Activated naive CD4-positive, alpha-beta T cell treated with anti-CD3 and anti-CD28 coated beads, Interleukin-2, amount 50 U/mL, for 24 hours (primary cell): ENCODE measurements around the gene FXR1.
"Not testable (repeated sequence)": the region's sequence is repeated elsewhere in the genome, so short reads cannot be mapped to it uniquely, and the experiment has no call there.

Source experiments
- H3K27ac Mint-ChIP-seq: one replicate; pipeline ENCODE4 v1.8.0; 2021; ENCODE audit warnings: mild to moderate bottlenecking, mixed read lengths
- H3K27me3 Mint-ChIP-seq: one replicate; pipeline ENCODE4 v1.8.0; 2021; ENCODE audit warnings: mixed read lengths
- H3K36me3 Mint-ChIP-seq: one replicate; pipeline ENCODE4 v1.8.0; 2021; ENCODE audit warnings: mixed read lengths
- H3K4me1 Mint-ChIP-seq: one replicate; pipeline ENCODE4 v1.8.0; 2021; ENCODE audit warnings: mixed read lengths
- H3K4me3 Mint-ChIP-seq: one replicate; pipeline ENCODE4 v1.8.0; 2021; ENCODE audit warnings: mild to moderate bottlenecking, mixed read lengths
- H3K9me3 Mint-ChIP-seq: one replicate; pipeline ENCODE4 v1.8.0; 2021; ENCODE audit warnings: mixed read lengths

Gene FXR1

GRCh38 chr3:180912304-180913296, at the start of gene FXR1:
Gene FXR1 (plus strand): TSS chr3:180912670. CDS start chr3:180912686, 16 bp downstream.
- Mint-ChIP-seq H3K36me3 (no peaks in the 10 kb centered on the region), H3K4me3 (peak within 1 kb of the TSS; percentile 99), H3K27me3 (no peaks in the 10 kb centered on the region), H3K9me3 (no peaks in the 10 kb centered on the region), H3K27ac (peak within 1 kb of the TSS; percentile 99), H3K4me1 (peaks cover 72% of the 10 kb centered on the region)

- Mint-ChIP-seq H3K36me3 (no peaks in the 10 kb centered on the region), H3K9me3 (no peaks in the 10 kb centered on the region), H3K4me1 (no peaks in the 10 kb centered on the region), H3K27ac (no peak overlapping the region), H3K27me3 (peaks cover 21% of the 10 kb centered on the region), H3K4me3 (no peak overlapping the region)
Observed at GRCh38 chr3:180870008-180870699, 42.3 kb upstream of the FXR1 start.

GRCh38 chr3:180871901-180872300, 40.6 kb upstream of the FXR1 start:
- H3K27me3 Mint-ChIP-seq = peaks cover 22% of the 10 kb centered on the region
- no peak overlapping the region for H3K4me3 Mint-ChIP-seq
- H3K4me1 Mint-ChIP-seq = no peaks in the 10 kb centered on the region

GRCh38 chr3:180872430-180872829, 40.0 kb upstream of the FXR1 start:
- peaks cover 20% of the 10 kb centered on the region for H3K27me3 Mint-ChIP-seq
- not testable (repeated sequence) for H3K4me3 Mint-ChIP-seq, H3K9me3 Mint-ChIP-seq, H3K4me1 Mint-ChIP-seq, H3K36me3 Mint-ChIP-seq, H3K27ac Mint-ChIP-seq

More at GRCh38 chr3:180871901-180872300, 40.6 kb upstream of the FXR1 start:
- H3K36me3 Mint-ChIP-seq = no peaks in the 10 kb centered on the region
- H3K27ac Mint-ChIP-seq = no peak overlapping the region
- no peaks in the 10 kb centered on the region for H3K9me3 Mint-ChIP-seq

GRCh38 chr3:180875124-180875698, 37.3 kb upstream of the FXR1 start:
- no peak overlapping the region for H3K4me3 Mint-ChIP-seq
- no peaks in the 10 kb centered on the region for H3K9me3 Mint-ChIP-seq
- peaks cover 11% of the 10 kb centered on the region for H3K27me3 Mint-ChIP-seq
- no peak overlapping the region for H3K27ac Mint-ChIP-seq
- H3K36me3 Mint-ChIP-seq = no peaks in the 10 kb centered on the region
- H3K4me1 Mint-ChIP-seq = no peaks in the 10 kb centered on the region

- H3K36me3 Mint-ChIP-seq = no peaks in the 10 kb centered on the region
- H3K4me3 Mint-ChIP-seq = no peak overlapping the region
- no peak overlapping the region for H3K27ac Mint-ChIP-seq
- no peaks in the 10 kb centered on the region for H3K4me1 Mint-ChIP-seq
- peaks cover 8% of the 10 kb centered on the region for H3K27me3 Mint-ChIP-seq
- peaks cover 2% of the 10 kb centered on the region for H3K9me3 Mint-ChIP-seq
Observed at GRCh38 chr3:180881065-180881801, 31.2 kb upstream of the FXR1 start.

GRCh38 chr3:180882115-180882514, 30.4 kb upstream of the FXR1 start:
- H3K27ac Mint-ChIP-seq = no peak overlapping the region

GRCh38 chr3:180888992-180889560, 23.4 kb upstream of the FXR1 start:
- no peak overlapping the region for H3K27ac Mint-ChIP-seq
- H3K9me3 Mint-ChIP-seq = peaks cover 22% of the 10 kb centered on the region

More at GRCh38 chr3:180882115-180882514, 30.4 kb upstream of the FXR1 start:
- Mint-ChIP-seq H3K4me1 (no peaks in the 10 kb centered on the region), H3K4me3 (no peak overlapping the region), H3K36me3 (no peaks in the 10 kb centered on the region), H3K9me3 (peaks cover 10% of the 10 kb centered on the region), H3K27me3 (peaks cover 8% of the 10 kb centered on the region)

GRCh38 chr3:180898572-180898971, 13.9 kb upstream of the FXR1 start:
- peaks cover 7% of the 10 kb centered on the region for H3K36me3 Mint-ChIP-seq
- peaks cover 7% of the 10 kb centered on the region for H3K9me3 Mint-ChIP-seq

More at GRCh38 chr3:180888992-180889560, 23.4 kb upstream of the FXR1 start:
- Mint-ChIP-seq H3K4me1 (no peaks in the 10 kb centered on the region), H3K27me3 (peaks cover 4% of the 10 kb centered on the region), H3K36me3 (peaks cover 4% of the 10 kb centered on the region), H3K4me3 (no peak overlapping the region)

GRCh38 chr3:180909369-180910127, 2.9 kb upstream of the FXR1 start:
- Mint-ChIP-seq H3K36me3 (peaks cover 3% of the 10 kb centered on the region), H3K27me3 (no peaks in the 10 kb centered on the region), H3K4me1 (peaks cover 43% of the 10 kb centered on the region), H3K9me3 (no peaks in the 10 kb centered on the region), H3K27ac (peak overlapping the region; percentile 42), H3K4me3 (no peak overlapping the region)

More at GRCh38 chr3:180898572-180898971, 13.9 kb upstream of the FXR1 start:
- H3K27me3 Mint-ChIP-seq = no peaks in the 10 kb centered on the region
- no peak overlapping the region for H3K4me3 Mint-ChIP-seq
- H3K4me1 Mint-ChIP-seq = no peaks in the 10 kb centered on the region
- no peak overlapping the region for H3K27ac Mint-ChIP-seq

- peak overlapping the region; percentile 55 for H3K27ac Mint-ChIP-seq
- H3K9me3 Mint-ChIP-seq = no peaks in the 10 kb centered on the region
- no peaks in the 10 kb centered on the region for H3K27me3 Mint-ChIP-seq
- H3K4me1 Mint-ChIP-seq = peaks cover 56% of the 10 kb centered on the region
- peak overlapping the region; percentile 57 for H3K4me3 Mint-ChIP-seq
- H3K36me3 Mint-ChIP-seq = peaks cover 3% of the 10 kb centered on the region
Observed at GRCh38 chr3:180910823-180911222, 1.6 kb upstream of the FXR1 start.

GRCh38 chr3:180911876-180912303, 580 bp upstream of the FXR1 start:
- Mint-ChIP-seq H3K27ac (peak overlapping the region; percentile 99), H3K4me3 (peak overlapping the region; percentile 99), H3K9me3 (no peaks in the 10 kb centered on the region), H3K4me1 (peaks cover 65% of the 10 kb centered on the region), H3K36me3 (no peaks in the 10 kb centered on the region), H3K27me3 (no peaks in the 10 kb centered on the region)

GRCh38 chr3:180913581-180914404, 1.3 kb downstream of the FXR1 start:
- Mint-ChIP-seq H3K9me3 (no peaks in the 10 kb centered on the region), H3K36me3 (no peaks in the 10 kb centered on the region), H3K4me3 (peak overlapping the region; percentile 99), H3K4me1 (peaks cover 84% of the 10 kb centered on the region), H3K27ac (peak overlapping the region; percentile 99), H3K27me3 (no peaks in the 10 kb centered on the region)
